GM18520 (cell line): ENCODE data around the gene FAM78A.
"Not testable (repeated sequence)": the region's sequence is repeated elsewhere in the genome, so short reads cannot be mapped to it uniquely, and the experiment has no call there.

Experiments used
- ATAC-seq: cut with Tn5 transposase; IDR thresholded peaks from one replicate; pipeline ENCODE4 v1.9.1; 2021; ENCODE audit not compliant: unreplicated experiment

The FAM78A gene

GRCh38 chr9:131282688-131283422 lies 6.5 kb upstream of the FAM78A start:
- no peak for ATAC-seq

GRCh38 chr9:131282175-131282574 lies 5.9 kb upstream of the FAM78A start:
- ATAC-seq = no peak

GRCh38 chr9:131281119-131281965 lies 5.0 kb upstream of the FAM78A start:
- ATAC-seq = no peak

DNA sequence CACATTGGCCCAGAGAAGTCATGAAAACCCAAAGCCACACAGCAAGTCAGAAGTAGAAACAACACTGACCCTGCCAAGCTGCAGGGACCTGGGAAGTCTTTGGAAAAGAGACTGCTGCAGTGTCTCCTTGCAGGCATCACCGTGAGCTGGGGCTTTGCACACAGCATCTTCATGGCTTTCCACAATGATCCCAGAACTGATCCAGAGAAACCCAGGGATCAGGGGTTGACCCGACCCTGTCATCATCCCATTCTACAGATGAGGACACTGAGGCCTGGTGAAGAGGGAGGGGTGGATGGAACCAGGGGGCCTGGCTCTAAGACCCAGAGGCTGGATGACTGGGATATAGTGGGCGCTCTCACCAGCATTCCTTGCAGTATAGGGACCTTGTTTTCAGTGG lies 4.3 kb upstream of the FAM78A start:
- no peak for ATAC-seq

GRCh38 chr9:131279863-131280570 lies 3.7 kb upstream of the FAM78A start:
- no peak for ATAC-seq

- no peak for ATAC-seq
Observed at GRCh38 chr9:131279196-131279862, 3.0 kb upstream of the FAM78A start.

GRCh38 chr9:131278702-131279111 lies 2.4 kb upstream of the FAM78A start:
- ATAC-seq = no peak

GRCh38 chr9:131277910-131278701 lies 1.8 kb upstream of the FAM78A start:
- no peak for ATAC-seq

GRCh38 chr9:131277287-131277909 lies 1.1 kb upstream of the FAM78A start:
- no peak for ATAC-seq

GRCh38 chr9:131276891-131277286 lies 579 bp upstream of the FAM78A start:
- ATAC-seq = no peak

GRCh38 chr9:131275332-131276093 lies 797 bp downstream of the FAM78A start:
- ATAC-seq = no peak

DNA sequence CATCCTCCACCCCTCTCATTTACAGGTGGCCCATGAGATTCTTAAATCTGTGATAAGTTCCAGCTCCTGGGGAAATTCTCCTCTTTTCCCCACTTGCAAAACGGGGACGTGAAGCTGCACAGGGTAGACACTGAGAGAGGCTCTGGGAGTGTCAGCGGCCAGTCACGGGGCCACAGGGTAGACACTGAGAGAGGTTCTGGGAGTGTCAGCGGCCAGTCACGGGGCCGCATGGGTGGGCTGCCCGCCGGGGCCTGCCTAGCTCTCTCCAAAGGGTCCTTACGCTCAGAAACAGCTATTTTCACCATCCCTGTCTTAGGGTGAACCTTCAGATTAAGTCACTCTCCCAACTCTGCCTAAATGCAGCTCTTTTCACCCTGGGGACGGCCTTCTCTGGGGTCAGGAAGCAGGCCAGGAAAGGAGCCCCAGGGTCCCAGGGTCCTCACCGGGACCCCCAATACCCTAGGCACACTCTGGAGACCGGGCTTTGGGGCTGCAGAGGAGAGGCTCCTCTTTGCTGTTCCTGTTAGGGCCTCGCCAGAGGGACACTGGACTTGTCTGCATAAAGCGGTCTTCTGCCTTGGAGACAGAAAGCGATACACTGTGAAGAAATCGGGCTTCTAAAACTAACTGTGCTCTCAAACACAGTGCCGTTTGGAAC lies 1.5 kb downstream of the FAM78A start:
- no peak for ATAC-seq

DNA sequence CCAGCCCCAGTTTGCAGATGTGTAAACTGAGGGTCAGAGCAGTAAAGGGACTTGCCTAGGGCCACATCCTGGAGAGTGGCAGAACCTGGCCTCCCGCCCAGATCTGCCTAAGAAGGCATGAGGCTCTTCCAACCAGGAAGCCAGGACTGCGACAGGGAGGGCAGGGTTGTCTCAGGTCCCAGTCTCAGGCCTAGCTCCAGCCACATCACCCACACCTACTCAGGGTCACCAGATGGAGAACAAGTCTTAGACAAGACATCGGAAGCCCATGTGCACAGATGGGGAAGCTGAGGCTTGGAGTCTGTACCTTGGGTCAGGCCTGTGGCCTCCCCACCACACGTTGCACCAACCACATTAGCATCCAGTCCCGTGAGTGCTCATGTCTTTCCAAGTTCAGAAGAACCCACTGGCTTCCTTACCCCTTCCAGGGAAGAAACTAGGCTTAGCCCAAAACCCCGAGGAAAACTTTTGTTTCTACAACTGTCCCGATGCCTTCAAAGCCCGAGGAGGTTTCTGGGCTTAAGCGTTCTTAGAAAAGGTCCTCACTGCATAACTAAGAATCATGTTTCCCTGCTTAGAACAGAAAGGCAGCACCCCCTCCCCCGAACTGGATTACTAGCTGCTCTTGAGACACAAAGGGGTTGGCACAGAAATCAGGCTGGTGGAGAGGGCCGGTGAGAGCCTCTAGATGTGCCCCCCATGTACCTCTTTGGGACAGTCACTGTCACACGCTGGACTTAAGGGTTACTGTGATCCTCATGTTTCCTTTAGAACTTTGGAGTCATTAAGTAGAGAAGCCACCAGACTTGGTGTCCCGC lies 2.2 kb downstream of the FAM78A start:
- ATAC-seq = no peak

DNA sequence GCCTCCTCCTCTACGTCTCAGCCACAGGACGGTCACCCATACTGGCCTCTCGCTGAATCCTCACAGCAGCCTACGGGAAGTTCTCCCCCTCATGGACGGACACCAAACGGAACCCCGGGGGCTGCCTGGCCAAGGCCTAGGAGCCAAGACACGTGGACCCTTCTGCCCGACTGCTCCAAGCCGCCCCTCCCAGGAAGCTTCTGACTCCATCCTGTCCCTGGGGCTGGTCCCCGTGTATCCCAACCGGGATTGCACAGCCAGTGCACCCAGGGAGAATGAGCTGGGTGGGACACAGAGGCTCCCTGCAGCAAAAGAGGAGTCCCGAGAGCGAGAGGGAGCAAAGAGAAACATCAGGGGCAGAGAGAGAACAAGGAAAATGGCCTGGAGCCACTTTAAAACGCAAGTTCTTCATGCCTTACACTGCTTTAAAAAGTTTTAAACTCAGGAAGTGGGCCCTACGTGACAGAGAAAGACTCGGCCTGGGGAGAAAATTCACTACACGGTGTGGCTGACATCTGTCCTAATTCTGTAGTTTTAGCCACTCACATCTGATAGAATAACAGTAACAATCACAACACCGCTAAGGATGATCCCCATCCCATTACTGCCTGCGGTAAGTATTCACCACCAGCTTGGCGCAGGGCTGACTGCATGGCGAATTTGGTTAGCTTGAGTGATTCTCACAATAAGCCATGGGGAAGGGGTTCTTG lies 3.0 kb downstream of the FAM78A start:
- no peak for ATAC-seq

- ATAC-seq = no peak
Observed at GRCh38 chr9:131272212-131272611, 4.1 kb downstream of the FAM78A start.

- no peak for ATAC-seq
Observed at GRCh38 chr9:131271506-131271931, 4.8 kb downstream of the FAM78A start.

GRCh38 chr9:131271016-131271273 lies 5.4 kb downstream of the FAM78A start:
- ATAC-seq = not testable (repeated sequence)
